HCT116 (cell line): ENCODE results near the gene CERS6. TPM values are rescaled to one million over a fixed set of nuclear protein-coding genes. Genes with fewer than 3 reads are reported as not detected.

Experiments
- ATAC-seq: fragments of 200-7000 bp; cut with Tn5 transposase; 2 replicates; pipeline ENCODE4 v1.9.1; 2020; ENCODE audit warnings: mild to moderate bottlenecking, moderate library complexity
- BruUV-seq: library from RNA; stranded (reverse); fragments of 400-500 nt; replicated peaks from 2 replicates; lab custom pipeline; 2021; lab: Mats Ljungman, UMichigan
- CTCF ChIA-PET: fragments of 300-600 bp; sonication (Branson Sonifier 250); formaldehyde crosslinking; loops from one replicate; lab custom pipeline; 2021; ENCODE audit warnings: antibody characterized with exemption; lab: Charles Lee
- POLR2A ChIA-PET: fragments of 300-600, 350-600 bp; sonication (Branson Sonifier 250); formaldehyde crosslinking; loops from one replicate; lab custom pipeline; 2021; ENCODE audit warnings: antibody characterized with exemption; lab: Charles Lee
- RAD21 ChIA-PET, 2 experiments: fragments of 300-600 bp; sonication (Branson Sonifier 250); formaldehyde crosslinking; loops; one replicate each; lab custom pipeline; 2023; ENCODE audit warnings: low total read pairs in 2 of 2; ENCODE audit not compliant: uncharacterized antibody in 2 of 2, unreplicated experiment in 2 of 2, low non-redundant PET in 1 of 2; lab: Charles Lee
- DNase-seq: peaks from one replicate; pipeline ENCODE4 v3.0.0-alpha.2; 2010; ENCODE audit warnings: low read depth, low spot score
- H2AFZ ChIP-seq: fragments of 200-600 bp; shearing (Covaris generic), sonication (generic); 2 replicates; pipeline ENCODE4 v1.6.1; 2017; ENCODE audit warnings: low read depth, mixed run types, mixed read lengths, antibody characterized with exemption, low read length; ENCODE audit not compliant: poor library complexity, severe bottlenecking
- H3K27ac ChIP-seq: 2 replicates; pipeline ENCODE4 v1.5.1; 2012; ENCODE audit warnings: low read depth, low read length
- H3K27me3 ChIP-seq: fragments of 200-600 bp; sonication (generic); 2 replicates; pipeline ENCODE4 v1.6.1; 2016; ENCODE audit warnings: mixed run types, low read length, mixed read lengths; ENCODE audit not compliant: insufficient read depth
- H3K36me3 ChIP-seq, 2 experiments: fragments of 200-500 bp in 1 of 2; fragments of 200-600 bp in 1 of 2; sonication (Bioruptor generic) in 1 of 2; sonication (generic) in 1 of 2; 2 replicates each; pipeline versions ENCODE4 v1.5.1 to v1.6.1; 2014 to 2016; ENCODE audit warnings: low read length in 2 of 2, inconsistent platforms in 1 of 2, mixed read lengths in 1 of 2, mixed run types in 1 of 2; ENCODE audit not compliant: insufficient read depth in 2 of 2, control insufficient read depth in 1 of 2
- H3K4me1 ChIP-seq, 2 experiments: fragments of 200-600 bp in 1 of 2; sonication (generic) in 1 of 2; 2 replicates each; pipeline versions ENCODE4 v1.5.1 to v1.6.1; 2012 to 2017; ENCODE audit warnings: low read length in 2 of 2, inconsistent platforms in 1 of 2, mild to moderate bottlenecking in 1 of 2, mixed read lengths in 1 of 2, mixed run types in 1 of 2, moderate library complexity in 1 of 2; ENCODE audit not compliant: insufficient read depth in 2 of 2, control insufficient read depth in 1 of 2
- H3K4me2 ChIP-seq: fragments of 200-600 bp; sonication (generic); 2 replicates; pipeline ENCODE4 v1.6.1; 2017; ENCODE audit warnings: mixed run types, low read length, mixed read lengths
- H3K4me3 ChIP-seq, 2 experiments: fragments of 200-600 bp in 1 of 2; sonication (generic) in 1 of 2; replicated peaks in 1 of 2; 2 replicates each; pipeline ENCODE4 v1.5.1; 2011 to 2016; ENCODE audit warnings: low read length in 2 of 2, control low read depth in 1 of 2, low read depth in 1 of 2, mild to moderate bottlenecking in 1 of 2, mixed read lengths in 1 of 2, mixed run types in 1 of 2
- H3K79me2 ChIP-seq: fragments of 200-600 bp; sonication (generic); 2 replicates; pipeline ENCODE4 v1.6.1; 2017; ENCODE audit warnings: mild to moderate bottlenecking, mixed run types, low read length, moderate library complexity, mixed read lengths; ENCODE audit not compliant: insufficient read depth
- H3K9ac ChIP-seq: fragments of 200-600 bp; sonication (generic); 2 replicates; pipeline ENCODE4 v1.6.1; 2016; ENCODE audit warnings: low read length, mixed read lengths
- H3K9me2 ChIP-seq: fragments of 200-600 bp; sonication (generic), shearing (Covaris generic); 2 replicates; pipeline ENCODE4 v1.6.1; 2017; ENCODE audit warnings: mixed run types, mild to moderate bottlenecking, moderate library complexity; ENCODE audit not compliant: insufficient read depth
- H3K9me3 ChIP-seq, 2 experiments: fragments of 200-500 bp in 1 of 2; fragments of 200-600 bp in 1 of 2; sonication (Bioruptor generic) in 1 of 2; sonication (generic) in 1 of 2; 2 replicates each; pipeline ENCODE4 v1.6.1; 2014 to 2017; ENCODE audit warnings: low read length in 2 of 2, mixed read lengths in 2 of 2, inconsistent platforms in 1 of 2, low read depth in 1 of 2, mild to moderate bottlenecking in 1 of 2, mixed run types in 1 of 2, moderate library complexity in 1 of 2; ENCODE audit not compliant: control insufficient read depth in 1 of 2, insufficient read depth in 1 of 2
- H4K20me1 ChIP-seq: fragments of 200-600 bp; sonication (generic), shearing (Covaris generic); 2 replicates; pipeline ENCODE4 v1.6.1; 2017; ENCODE audit warnings: mixed run types, mild to moderate bottlenecking, moderate library complexity; ENCODE audit not compliant: insufficient read depth
- CBX3 ChIP-seq: IDR thresholded peaks from 2 replicates; pipeline ENCODE4 v1.6.1; 2012; ENCODE audit warnings: low read depth
- ELF1 ChIP-seq: IDR thresholded peaks from 2 replicates; pipeline ENCODE4 v1.6.1; 2012; ENCODE audit warnings: low read depth, borderline replicate concordance
- FOSL1 ChIP-seq: IDR thresholded peaks from 2 replicates; pipeline ENCODE4 v1.6.1; 2012; ENCODE audit warnings: low read depth
- MAX ChIP-seq: IDR thresholded peaks from 2 replicates; pipeline ENCODE4 v1.6.1; 2012
- POLR2A ChIP-seq: IDR thresholded peaks from 2 replicates; pipeline ENCODE4 v1.7.0; 2011; ENCODE audit warnings: borderline replicate concordance; ENCODE audit not compliant: insufficient read depth, insufficient read length; ENCODE audit errors: extremely low read depth
- POLR2AphosphoS5 ChIP-seq: IDR thresholded peaks from 2 replicates; pipeline ENCODE4 v1.6.1; 2011; ENCODE audit warnings: mild to moderate bottlenecking, low read depth, low read length, moderate library complexity
- REST ChIP-seq: IDR thresholded peaks from 2 replicates; pipeline ENCODE4 v1.6.1; 2012; ENCODE audit warnings: low read depth
- TCF7L2 ChIP-seq: IDR thresholded peaks from 2 replicates; pipeline ENCODE4 v1.7.0; 2011; ENCODE audit warnings: borderline replicate concordance, inconsistent platforms; ENCODE audit not compliant: insufficient read depth, insufficient read length; ENCODE audit errors: extremely low read depth
- ZBTB33 ChIP-seq: IDR thresholded peaks from 2 replicates; pipeline ENCODE4 v1.6.1; 2011; ENCODE audit warnings: mild to moderate bottlenecking, low read length, moderate library complexity; ENCODE audit not compliant: insufficient replicate concordance; ENCODE audit errors: extremely low read depth
- intact Hi-C: fragments of 100-400 bp; cut with micrococcal nuclease; formaldehyde crosslinking; loops from 2 replicates; pipeline ENCODE4 v1.10.0; 2022
- total RNA-seq: library from RNA; stranded (reverse); gene quantifications from one replicate; pipeline ENCODE4 v1.2.1, GENCODE V29; 2021; ENCODE audit not compliant: unreplicated experiment

Gene CERS6
- total RNA-seq, 1 experiment from 2014 or later = 37.0 TPM

- H3K9ac ChIP-seq = no peak overlapping the region
- intact Hi-C loops = no loop called here
- CTCF ChIA-PET = no interaction called here
- no peaks in the 10 kb centered on the region for H3K9me2 ChIP-seq
- no peaks in the 10 kb centered on the region for H3K27me3 ChIP-seq
- no TSS peak for BruUV-seq
- H3K4me3 ChIP-seq = no peak overlapping the region
- H3K4me2 ChIP-seq = no peak overlapping the region
- no peak overlapping the region for H2AFZ ChIP-seq
- RAD21 ChIA-PET = no interaction called here
- H4K20me1 ChIP-seq = peaks cover 11% of the 10 kb centered on the region; the same call in 1 of the 2 replicates
- ATAC-seq (no peak), DNase-seq (no peak)
- TF ChIP-seq MAX (no peak), CBX3 (no peak), TCF7L2 (no peak), FOSL1 (no peak), ELF1 (no peak), REST (no peak), POLR2A (no peak), ZBTB33 (no peak), POLR2AphosphoS5 (no peak)
- no peaks in the 10 kb centered on the region for H3K9me3 ChIP-seq
- no peaks in the 10 kb centered on the region for H3K36me3 ChIP-seq
- H3K79me2 ChIP-seq = peaks cover 98% of the 10 kb centered on the region
- H3K4me1 ChIP-seq = no peaks in the 10 kb centered on the region; a peak in 1 of 4 replicates
- H3K27ac ChIP-seq = no peak overlapping the region
- POLR2A ChIA-PET = no interaction called here
These were observed 10.2 kb downstream of the CERS6 start for GRCh38 chr2:168466190-168466737.
